Adipose tissue (tissue), 3 donors: ENCODE measurements around the gene TAOK3. TPM values are rescaled to one million over a fixed set of nuclear protein-coding genes. Genes with fewer than 3 reads are reported as not detected.

Source experiments
- polyA plus RNA-seq, 3 donors: library from polyadenylated mRNA; stranded (reverse); fragments of 200-250 nt; gene quantifications; one replicate each; pipeline ENCODE4 v1.2.3, GENCODE V29; 2013
- donor health status: healthy with polysubstance abuse.
- donor health status: Bipolar disorder and iron deficiency.
- donor health status: healthy.

Gene TAOK3
- polyA plus RNA-seq, 3 donors = 7.9 to 16.4 (median 12.0) TPM

Other genes with a start within 250 kb of the TAOK3 start
- gene PEBP1, start 236.8 kb downstream of the TAOK3 start, polyA plus RNA-seq = 100 to 1,000 TPM; 143 to 331 (median 288) TPM
- 10 to 100 TPM in 1 of 3 donors, 1 to 10 TPM in 2; 7.3 to 18.3 (median 7.8) TPM for gene SUDS3, start 3.6 kb upstream of the TAOK3 start, polyA plus RNA-seq